H1 (cell line): Measurements from ENCODE around the gene EEF2. TPM values are rescaled to one million over a fixed set of nuclear protein-coding genes. Genes with fewer than 3 reads are reported as not detected.

Experiments used
- GABPA ChIP-seq: IDR thresholded peaks from 2 replicates; pipeline ENCODE4 v1.6.1; 2011; ENCODE audit warnings: mild to moderate bottlenecking, low read length, moderate library complexity, borderline replicate concordance; ENCODE audit not compliant: insufficient read depth
- polyA plus RNA-seq, 7 experiments: library from polyadenylated mRNA; depleted of rRNA in 3 of 7; stranded (reverse) in 5 of 7; unstranded in 2 of 7; fragments of >200 nt in 5 of 7; fragments of 200-250 nt in 2 of 7; gene quantifications; 1 replicate in 5 of 7; 2 replicates in 1 of 7; 4 replicates in 1 of 7; pipeline versions ENCODE4 v1.2.1 to v1.2.3, GENCODE V29; 2011 to 2013; ENCODE audit warnings: missing spikeins in 2 of 7, mixed read lengths in 2 of 7
- total RNA-seq: library from RNA; stranded (reverse); fragmentation: NEBNext Ultra II Directional; extraction: Animal tissue kit (Norgen Biotek cat#: 25700); gene quantifications from 2 replicates; pipeline ENCODE4 v1.2.1, GENCODE V29; 2021

Gene EEF2
- total and polyA plus RNA-seq, 2 of the 8 experiments (the other 6 are each of a cell fraction or from before 2014, with no cell fraction given), result 1,554 to 3,380 TPM

DNA sequence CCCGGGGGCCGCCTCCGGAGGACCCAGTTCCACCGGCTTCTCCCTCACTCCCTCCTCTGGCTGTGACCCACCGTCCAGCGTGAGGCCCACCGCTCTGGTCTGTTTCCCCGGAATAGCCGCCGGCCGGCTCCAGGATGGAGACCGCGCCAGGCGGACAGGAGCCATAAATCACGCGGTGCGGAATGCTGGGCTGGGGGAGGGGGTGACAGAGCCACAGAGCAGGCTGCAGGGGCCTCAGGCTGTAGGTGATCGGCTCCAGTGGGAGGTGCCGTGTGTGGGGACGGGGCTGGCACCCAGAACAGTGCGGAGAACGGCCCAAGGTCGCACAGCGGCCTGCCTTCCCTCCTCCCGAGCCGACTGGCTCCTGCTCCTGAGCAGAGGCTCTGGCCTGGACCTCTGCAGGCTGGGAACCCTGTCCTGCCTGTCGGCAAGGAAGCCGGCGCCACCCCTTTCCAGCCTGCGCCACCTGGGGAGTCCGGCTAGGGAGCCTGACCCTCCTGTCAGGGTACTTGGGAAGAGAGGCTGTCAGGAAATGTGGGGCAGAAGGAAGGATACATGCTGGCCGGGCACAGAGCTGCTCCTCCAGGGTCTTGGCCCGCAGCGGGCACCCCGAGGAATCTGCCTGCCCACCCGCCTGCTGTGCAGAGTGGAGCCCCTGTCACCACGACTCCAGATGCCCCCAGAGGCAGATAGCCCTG lies 30.6 kb upstream of the EEF2 start (continued):
- TF ChIP-seq GABPA, result no peak
